Measurements from ENCODE around the gene NECTIN4.

Gene NECTIN4

GRCh38 chr1:161021165-161021969, 68.0 kb downstream of the NECTIN4 start:
- H3K27ac ChIP-seq (ENCODE audit: low read depth, low read length) = no peak overlapping the region

More at GRCh38 chr1:161021165-161021969, 68.0 kb downstream of the NECTIN4 start:
- Histone ChIP-seq H3K9me3 (ENCODE audit: control insufficient read depth, insufficient read depth, low read length) (no peaks in the 10 kb centered on the region), H3K4me3 (ENCODE audit: low read length) (peak overlapping the region; percentile 68), H3K9me2 (replicated peaks; ENCODE audit: control insufficient read depth, low read length) (no peaks in the 10 kb centered on the region), H3K27me3 (ENCODE audit: control insufficient read depth, low read length) (peaks cover 7% of the 10 kb centered on the region; the same call in 1 of the 2 replicates), H3F3A (ENCODE audit: control insufficient read depth, insufficient read depth) (peaks cover 18% of the 10 kb centered on the region), H3K4me1 (ENCODE audit: control insufficient read depth, low read length) (peaks cover 20% of the 10 kb centered on the region), H3K4me2 (ENCODE audit: low read length) (peak overlapping the region; percentile 93), H4K20me1 (ENCODE audit: control insufficient read depth, insufficient read depth, low read depth, low read length) (no peaks in the 10 kb centered on the region), H3K36me3 (ENCODE audit: control insufficient read depth, low read length) (no peaks in the 10 kb centered on the region), H3K79me2 (ENCODE audit: control insufficient read depth, low read length) (peaks cover 9% of the 10 kb centered on the region)
- TF ChIP-seq CTCF (IDR thresholded peaks at IDR 0.05; ENCODE audit: low read depth, low read length, poor library complexity, severe bottlenecking) = no peak

Data from DOHH2 (cell line).